Gastrocnemius medialis (tissue), 4 donors: Measurements from ENCODE around the gene CYP1A2. TPM values are rescaled to one million over a fixed set of nuclear protein-coding genes. Genes with fewer than 3 reads are reported as not detected.

Experiments used
- ATAC-seq, 2 donors: fragments of 150-250 bp; one replicate each; pipeline ENCODE4 v1.9.1; 2016
- DNase-seq, 2 donors: peaks; one replicate each; pipeline ENCODE4 v3.0.0-alpha.2; 2019
- H3K27ac ChIP-seq, 4 donors: fragments of 200-600 bp; sonication (generic); 1 replicate in 1 of 4; 2 replicates in 3 of 4; pipeline ENCODE4 v1.5.1; 2016 to 2018; ENCODE audit warnings: mild to moderate bottlenecking in 2 of 4, moderate library complexity in 1 of 4
- H3K27me3 ChIP-seq, 3 donors: fragments of 200-600 bp; sonication (generic) in 2 of 3; 1 replicate in 1 of 3; 2 replicates in 2 of 3; pipeline versions ENCODE4 v1.5.1 to v1.6.0; 2016 to 2019; ENCODE audit warnings: mild to moderate bottlenecking in 1 of 3, moderate library complexity in 1 of 3
- H3K36me3 ChIP-seq, 2 donors: fragments of 200-600 bp; sonication (generic) in 1 of 2; one replicate each; pipeline ENCODE4 v1.5.1; 2017 to 2018
- H3K4me1 ChIP-seq, 2 donors: fragments of 200-600 bp; sonication (generic) in 1 of 2; one replicate each; pipeline ENCODE4 v1.5.1; 2016 to 2017; ENCODE audit warnings: mild to moderate bottlenecking in 2 of 2
- H3K4me3 ChIP-seq, 4 donors: fragments of 200-600 bp; sonication (generic) in 3 of 4; 1 replicate in 1 of 4; 2 replicates in 3 of 4; pipeline ENCODE4 v1.5.1; 2016 to 2019; ENCODE audit warnings: mild to moderate bottlenecking in 2 of 4
- H3K9me3 ChIP-seq, 3 donors: fragments of 200-600 bp; sonication (generic) in 2 of 3; 1 replicate in 1 of 3; 2 replicates in 2 of 3; pipeline ENCODE4 v1.5.1; 2016 to 2019
- CTCF ChIP-seq, 5 experiments: fragments of 450-650 bp in 3 of 5; fragments of 200-600 bp in 2 of 5; sonication (generic) in 2 of 5; IDR thresholded peaks in 4 of 5; conservative IDR thresholded peaks in 1 of 5; 1 replicate in 4 of 5; 2 replicates in 1 of 5; pipeline ENCODE4 v1.5.1; 2016 to 2019; ENCODE audit warnings: antibody characterized with exemption in 5 of 5, mild to moderate bottlenecking in 3 of 5, moderate library complexity in 3 of 5
- POLR2A ChIP-seq, 2 donors: fragments of 450-650 bp; IDR thresholded peaks; one replicate each; pipeline ENCODE4 v1.6.1; 2017; ENCODE audit warnings: antibody characterized with exemption in 2 of 2, mild to moderate bottlenecking in 2 of 2, moderate library complexity in 2 of 2
- in situ Hi-C, 4 donors: fragments of 200-750 bp; cut with MboI; loops; one replicate each; pipeline versions ENCODE4 v1.15.0 to v1.8.0; 2017; ENCODE audit warnings: low sequenced_read_pairs in 4 of 4
- intact Hi-C: fragments of 100-400 bp; cut with DNase I; formaldehyde crosslinking; loops from one replicate; pipeline ENCODE4 v1.15.1; 2023; ENCODE audit warnings: low total_unique reads
- total RNA-seq, 4 donors: library from RNA; depleted of rRNA; stranded (reverse); fragments of >200 nt; gene quantifications; one replicate each; pipeline versions ENCODE4 v1.1.0 to v1.2.3, GENCODE V29; 2016

The CYP1A2 gene
- total RNA-seq, 4 donors from 2014 or later, result not detected

- Histone ChIP-seq H3K4me1 (peaks cover 13 to 25% of the 10 kb centered on the region in 2 donors), H3K27ac (peak overlapping the region in 1 of 4 donors; percentile 69), H3K36me3 (no peaks in the 10 kb centered on the region), H3K9me3 (no peaks in the 10 kb centered on the region), H3K27me3 (peaks cover 0 to 5% (median 0%) of the 10 kb centered on the region in 3 donors), H3K4me3 (peak overlapping the region in 1 of 4 donors; percentile 66)
- intact Hi-C loops (no loop called here), in situ Hi-C loops (no loop called here)
- TF ChIP-seq CTCF (IDR thresholded peaks at IDR 0.05 in 4 of 5, conservative IDR thresholded peaks at IDR 0.05 in 1 of 5) (no peak), POLR2A (IDR thresholded peaks at IDR 0.05) (no peak)
- DNase-seq (no peak), ATAC-seq (no peak)
These were observed 23.9 kb upstream of the CYP1A2 start for GRCh38 chr15:74724570-74725224.

- Histone ChIP-seq H3K27me3 (peaks cover 0 to 5% (median 0%) of the 10 kb centered on the region in 3 donors), H3K36me3 (no peaks in the 10 kb centered on the region), H3K9me3 (no peaks in the 10 kb centered on the region), H3K4me1 (peaks cover 13 to 25% of the 10 kb centered on the region in 2 donors), H3K27ac (peak within 1 kb of the TSS in 3 of 4 donors; percentile 62 to 69 (median 68)), H3K4me3 (peak within 1 kb of the TSS; percentile 66 to 88 (median 68))
- ATAC-seq (no peak), DNase-seq (no peak)
- TF ChIP-seq CTCF (IDR thresholded peaks at IDR 0.05 in 4 of 5, conservative IDR thresholded peaks at IDR 0.05 in 1 of 5), result no peak
- TF ChIP-seq POLR2A (IDR thresholded peaks at IDR 0.05), result no peak
- intact Hi-C loops (no loop called here), in situ Hi-C loops (no loop called here)
These were observed 23.3 kb upstream of the CYP1A2 start, which contains the start of gene CYP1A1 for GRCh38 chr15:74725225-74725774. TSS of gene CYP1A1 (minus strand) at chr15:74725528. CDS start at chr15:74723097, 2,431 bp downstream.

GRCh38 chr15:74725845-74726773 is 22.5 kb upstream of the CYP1A2 start:
- ATAC-seq (peak; percentile 36 to 46), DNase-seq (no peak)
- Histone ChIP-seq H3K36me3 (no peaks in the 10 kb centered on the region), H3K9me3 (no peaks in the 10 kb centered on the region), H3K4me1 (peaks cover 13 to 25% of the 10 kb centered on the region in 2 donors), H3K27me3 (peaks cover 0 to 5% (median 0%) of the 10 kb centered on the region in 3 donors), H3K4me3 (peak overlapping the region; percentile 66 to 88 (median 68)), H3K27ac (peak overlapping the region in 3 of 4 donors; percentile 62 to 69 (median 68))
- peak in 1 of 2 donors; percentile 5 for TF ChIP-seq POLR2A (IDR thresholded peaks at IDR 0.05)
- TF ChIP-seq CTCF (IDR thresholded peaks at IDR 0.05 in 4 of 5, conservative IDR thresholded peaks at IDR 0.05 in 1 of 5), result no peak
- intact Hi-C loops (no loop called here), in situ Hi-C loops (no loop called here)

GRCh38 chr15:74726774-74727164 is 21.9 kb upstream of the CYP1A2 start:
- no peak for TF ChIP-seq CTCF (IDR thresholded peaks at IDR 0.05 in 4 of 5, conservative IDR thresholded peaks at IDR 0.05 in 1 of 5)
- TF ChIP-seq POLR2A (IDR thresholded peaks at IDR 0.05), result peak in 1 of 2 donors; percentile 0
- in situ Hi-C loops, result no loop called here
- H3K9me3 ChIP-seq, result no peaks in the 10 kb centered on the region
- no peaks in the 10 kb centered on the region for H3K36me3 ChIP-seq
- H3K4me1 ChIP-seq, result peaks cover 13 to 25% of the 10 kb centered on the region in 2 donors
- ATAC-seq, result no peak
- no peak for DNase-seq
- peak overlapping the region in 1 of 4 donors; percentile 69 for H3K27ac ChIP-seq
- intact Hi-C loops, result no loop called here
- H3K4me3 ChIP-seq, result peak overlapping the region; percentile 66 to 88 (median 68)
- H3K27me3 ChIP-seq, result peaks cover 0 to 5% (median 0%) of the 10 kb centered on the region in 3 donors
